ENCODE data around the gene ADAT2. TPM values are rescaled to one million over a fixed set of nuclear protein-coding genes. Genes with fewer than 3 reads are reported as not detected.

The ADAT2 gene
- total RNA-seq, 2 experiments from 2014 or later: 21.4 to 22.0 TPM

DNA sequence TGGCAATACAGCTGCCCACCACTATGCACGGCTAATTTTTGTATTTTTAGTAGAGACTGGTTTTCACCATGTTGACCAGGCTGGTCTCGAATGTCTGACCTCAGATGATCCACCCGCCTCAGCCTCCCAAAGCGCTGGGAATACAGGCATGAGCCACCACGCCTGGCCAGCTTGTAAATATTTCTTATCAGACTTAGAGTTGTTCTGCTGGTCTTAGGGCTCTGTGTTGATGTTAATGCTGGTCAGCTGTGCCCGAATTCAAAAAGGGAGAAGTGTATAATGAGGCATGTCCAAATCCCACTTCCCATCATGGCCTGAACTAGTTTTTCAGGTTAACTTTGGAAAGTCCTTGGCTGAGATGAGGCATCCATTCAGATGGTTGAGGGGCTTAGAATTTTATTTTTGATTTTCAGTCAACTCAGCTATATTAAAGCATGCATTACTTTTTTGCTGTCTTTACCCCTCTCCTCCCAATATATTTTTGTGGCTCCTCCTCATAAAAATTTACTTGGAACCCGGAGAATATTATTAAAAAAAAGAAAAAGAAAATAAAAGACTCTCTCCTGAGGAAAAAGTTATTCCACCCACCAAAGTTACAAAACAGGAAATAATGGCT lies 47.7 kb downstream of the ADAT2 start:
- H3K27ac Mint-ChIP-seq: no peak overlapping the region
- CTCF ChIA-PET: interaction anchor here (1.3 kb wide), 2 partner anchors 14 to 928 kb away, joined by 3 to 4 read pairs; no protein-coding TSS in a partner anchor

GRCh38 chr6:143401636-143402370 lies 48.7 kb downstream of the ADAT2 start:
- ATAC-seq (no peak), DNase-seq (no peak)
- Mint-ChIP-seq H3K27ac (no peak overlapping the region), H3K9me3 (ENCODE audit: insufficient read depth) (no peaks in the 10 kb centered on the region), H3K27me3 (ENCODE audit: low read depth) (peaks cover 4% of the 10 kb centered on the region), H3K36me3 (ENCODE audit: low read depth) (no peaks in the 10 kb centered on the region), H3K4me3 (no peak overlapping the region), H3K4me1 (ENCODE audit: low read depth) (peaks cover 24% of the 10 kb centered on the region)
- POLR2A ChIA-PET: no interaction called here
- CTCF ChIA-PET: interaction anchor here (1.1 to 1.4 kb wide), 3 partner anchors 26 to 927 kb away, joined by 3 to 5 read pairs (median 3); no protein-coding TSS in a partner anchor

More for the DNA sequence above, 47.7 kb downstream of the ADAT2 start:
- H3K27me3 Mint-ChIP-seq (ENCODE audit: low read depth): peaks cover 4% of the 10 kb centered on the region
- POLR2A ChIA-PET: no interaction called here
- DNase-seq: no peak
- peaks cover 21% of the 10 kb centered on the region for H3K4me1 Mint-ChIP-seq (ENCODE audit: low read depth)
- no peak for ATAC-seq
- H3K4me3 Mint-ChIP-seq: no peak overlapping the region
- H3K36me3 Mint-ChIP-seq (ENCODE audit: low read depth): no peaks in the 10 kb centered on the region
- no peaks in the 10 kb centered on the region for H3K9me3 Mint-ChIP-seq (ENCODE audit: insufficient read depth)

DNA sequence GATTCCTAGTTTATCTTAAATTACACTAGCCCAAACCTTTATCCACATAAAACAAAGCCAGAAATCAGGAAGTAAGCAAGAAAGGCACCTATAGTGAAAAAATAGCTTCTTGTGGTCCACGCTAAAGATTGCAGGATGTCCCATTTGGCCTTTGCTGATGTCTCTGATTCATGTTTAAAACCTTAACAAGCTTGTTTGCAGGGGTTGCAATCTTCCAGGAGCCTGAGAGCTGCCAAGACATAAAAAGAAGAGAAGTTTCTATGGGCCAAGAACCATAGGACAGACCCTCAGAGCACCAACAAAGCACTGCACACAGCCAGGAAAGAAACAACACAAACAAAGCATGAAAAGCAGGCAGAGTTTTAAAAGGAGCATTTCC lies 49.4 kb downstream of the ADAT2 start:
- Mint-ChIP-seq H3K27ac (peak overlapping the region; percentile 45), H3K9me3 (ENCODE audit: insufficient read depth) (no peaks in the 10 kb centered on the region), H3K27me3 (ENCODE audit: low read depth) (peaks cover under 1% of the 10 kb centered on the region), H3K4me1 (ENCODE audit: low read depth) (peaks cover 24% of the 10 kb centered on the region), H3K36me3 (ENCODE audit: low read depth) (no peaks in the 10 kb centered on the region), H3K4me3 (peak overlapping the region; percentile 32)
- ChIA-PET POLR2A (no interaction called here), CTCF (interaction anchor here (1.1 to 1.4 kb wide), 3 partner anchors 27 to 926 kb away, joined by 3 to 5 read pairs (median 3); no protein-coding TSS in a partner anchor)
- DNase-seq: no peak
- no peak for ATAC-seq

GRCh38 chr6:143400258-143401067 lies 50.0 kb downstream of the ADAT2 start:
- POLR2A ChIA-PET: no interaction called here
- peak overlapping the region; percentile 48 for H3K27ac Mint-ChIP-seq
- no peak for DNase-seq
- H3K4me3 Mint-ChIP-seq: peak overlapping the region; percentile 32
- peaks cover 24% of the 10 kb centered on the region for H3K4me1 Mint-ChIP-seq (ENCODE audit: low read depth)
- CTCF ChIA-PET: interaction anchor here (1.1 to 1.4 kb wide), 3 partner anchors 27 to 926 kb away, joined by 3 to 5 read pairs (median 3); no protein-coding TSS in a partner anchor
- peak; percentile 66 for ATAC-seq
- no peaks in the 10 kb centered on the region for H3K9me3 Mint-ChIP-seq (ENCODE audit: insufficient read depth)
- H3K27me3 Mint-ChIP-seq (ENCODE audit: low read depth): no peaks in the 10 kb centered on the region
- H3K36me3 Mint-ChIP-seq (ENCODE audit: low read depth): no peaks in the 10 kb centered on the region

GRCh38 chr6:143399775-143400174 lies 50.7 kb downstream of the ADAT2 start:
- ATAC-seq (no peak), DNase-seq (no peak)
- ChIA-PET CTCF (no interaction called here), POLR2A (no interaction called here)
- Mint-ChIP-seq H3K9me3 (ENCODE audit: insufficient read depth) (no peaks in the 10 kb centered on the region), H3K27me3 (ENCODE audit: low read depth) (peaks cover 3% of the 10 kb centered on the region), H3K36me3 (ENCODE audit: low read depth) (no peaks in the 10 kb centered on the region), H3K27ac (no peak overlapping the region), H3K4me1 (ENCODE audit: low read depth) (peaks cover 24% of the 10 kb centered on the region), H3K4me3 (no peak overlapping the region)

DNA sequence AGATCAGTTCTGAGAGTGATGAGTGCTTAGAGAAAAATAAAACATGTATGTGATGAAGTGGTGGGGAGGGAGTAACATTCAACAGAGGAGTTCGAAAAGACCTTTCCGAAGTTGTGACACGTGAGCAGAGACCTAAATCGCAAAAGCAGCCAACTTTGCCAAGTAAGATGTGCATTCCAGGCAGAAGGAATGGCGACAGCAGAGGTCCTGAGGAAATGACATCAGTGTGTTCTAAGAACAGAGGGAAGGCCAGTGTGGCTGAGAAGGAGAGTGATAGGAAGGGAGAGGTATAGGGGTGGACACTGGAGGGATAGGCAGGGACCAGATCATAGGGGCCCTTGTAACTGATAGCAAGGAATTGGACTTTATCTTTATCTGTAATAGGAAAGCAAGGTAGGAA lies 51.3 kb downstream of the ADAT2 start:
- no peak for ATAC-seq
- Mint-ChIP-seq H3K27ac (no peak overlapping the region), H3K9me3 (ENCODE audit: insufficient read depth) (no peaks in the 10 kb centered on the region), H3K27me3 (ENCODE audit: low read depth) (peaks cover 3% of the 10 kb centered on the region), H3K4me3 (no peak overlapping the region), H3K36me3 (ENCODE audit: low read depth) (no peaks in the 10 kb centered on the region), H3K4me1 (ENCODE audit: low read depth) (peaks cover 24% of the 10 kb centered on the region)
- POLR2A ChIA-PET: no interaction called here
- CTCF ChIA-PET: no interaction called here
- DNase-seq: no peak

DNA sequence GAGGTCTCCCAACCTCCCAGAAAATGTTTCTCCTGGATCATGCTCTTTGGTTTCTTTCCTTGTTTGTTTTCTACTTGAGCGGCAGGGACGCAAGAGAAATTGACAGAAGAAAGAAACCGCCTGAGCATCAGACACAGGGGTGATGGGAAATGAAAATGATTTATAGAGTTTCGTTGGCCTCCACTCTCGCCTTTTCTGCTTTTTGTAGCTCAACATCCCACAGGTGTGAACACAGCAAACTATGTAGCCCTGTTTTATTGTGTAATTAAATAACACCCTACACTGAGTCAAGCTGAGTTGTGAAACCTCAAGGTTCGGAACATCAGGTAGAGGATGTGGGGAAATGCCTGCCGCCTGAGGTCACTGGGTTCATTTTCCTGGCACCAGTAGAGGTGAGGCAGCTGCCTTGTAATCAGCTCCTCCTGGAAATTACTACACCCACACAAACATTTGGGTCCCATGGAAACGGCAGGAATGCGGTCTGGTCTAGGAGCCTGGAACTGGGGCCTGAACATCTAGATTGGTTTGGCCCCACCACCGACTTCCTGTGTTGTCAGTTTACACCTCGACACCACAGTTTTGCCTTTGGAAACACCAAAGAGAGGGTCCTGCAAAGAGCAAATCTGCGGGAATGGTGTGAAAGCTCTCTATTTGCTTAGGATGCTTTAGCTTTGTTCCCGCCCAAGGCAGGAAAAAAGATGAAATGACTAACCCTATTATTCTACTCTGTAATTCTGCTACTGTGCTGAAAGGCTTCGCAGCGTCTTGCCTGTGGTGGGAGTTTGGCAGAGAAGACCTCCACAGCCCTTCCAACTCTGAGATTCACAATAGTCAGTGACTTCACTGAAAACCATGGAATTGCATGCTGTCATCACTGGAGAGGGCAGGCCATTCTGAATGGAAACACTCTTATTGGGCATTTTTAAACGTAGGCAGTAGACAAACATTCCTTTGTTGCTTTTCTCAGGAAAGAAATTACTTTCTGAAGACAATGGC lies 53.0 kb downstream of the ADAT2 start:
- ChIA-PET POLR2A (interaction anchor here (1.1 kb wide), 1 partner anchor 60 kb away, joined by 3 read pairs; no protein-coding TSS in a partner anchor), CTCF (no interaction called here)
- Mint-ChIP-seq H3K27me3 (ENCODE audit: low read depth) (peaks cover 3% of the 10 kb centered on the region), H3K27ac (no peak overlapping the region), H3K4me3 (no peak overlapping the region), H3K36me3 (ENCODE audit: low read depth) (no peaks in the 10 kb centered on the region), H3K9me3 (ENCODE audit: insufficient read depth) (no peaks in the 10 kb centered on the region), H3K4me1 (ENCODE audit: low read depth) (peaks cover 24% of the 10 kb centered on the region)
- DNase-seq (peak; percentile 27), ATAC-seq (peak; percentile 53)

DNA sequence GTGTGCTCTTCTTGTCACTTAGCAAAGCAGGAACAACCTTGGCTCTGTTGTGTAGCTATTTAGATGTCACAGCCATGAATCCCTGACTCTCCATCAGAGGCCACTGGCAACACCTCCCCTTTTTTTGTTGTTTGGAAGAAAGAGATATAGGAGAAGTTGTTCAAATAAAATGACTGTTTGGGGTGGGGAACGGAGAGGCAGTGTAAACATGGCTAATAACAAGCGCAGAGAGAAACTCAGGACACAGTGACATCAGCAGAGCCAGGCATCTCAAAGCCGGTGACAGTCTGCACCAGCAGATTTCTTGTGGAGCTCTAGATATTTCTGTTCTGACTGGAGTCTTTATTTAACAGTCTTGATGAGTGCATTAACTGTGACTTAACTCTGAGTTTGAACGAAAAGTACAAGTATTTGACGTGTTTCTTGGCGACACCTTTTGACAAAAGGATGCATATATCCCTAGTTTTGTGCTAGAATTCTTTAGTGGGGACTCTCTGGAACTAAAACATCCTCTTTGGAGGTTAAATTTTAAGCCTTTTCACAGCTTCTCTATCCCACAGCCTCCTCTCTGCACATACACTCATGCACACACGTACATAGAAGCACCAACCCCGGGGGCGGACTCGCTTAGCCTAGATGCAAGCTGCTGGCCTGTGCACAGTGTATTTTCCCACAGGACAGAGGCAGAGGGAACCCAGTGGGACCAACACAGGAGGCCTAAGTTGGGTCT lies 53.8 kb downstream of the ADAT2 start:
- CTCF ChIA-PET: no interaction called here
- no peak for ATAC-seq

GRCh38 chr6:143395699-143396098 lies 54.8 kb downstream of the ADAT2 start:
- peaks cover 3% of the 10 kb centered on the region for H3K27me3 Mint-ChIP-seq (ENCODE audit: low read depth)
- no peak overlapping the region for H3K27ac Mint-ChIP-seq
- ChIA-PET POLR2A (no interaction called here), CTCF (no interaction called here)
- H3K4me3 Mint-ChIP-seq: no peak overlapping the region
- ATAC-seq (no peak), DNase-seq (no peak)
- no peaks in the 10 kb centered on the region for H3K36me3 Mint-ChIP-seq (ENCODE audit: low read depth)
- no peaks in the 10 kb centered on the region for H3K9me3 Mint-ChIP-seq (ENCODE audit: insufficient read depth)
- H3K4me1 Mint-ChIP-seq (ENCODE audit: low read depth): peaks cover 15% of the 10 kb centered on the region

More for the DNA sequence above, 53.8 kb downstream of the ADAT2 start:
- Mint-ChIP-seq H3K27me3 (ENCODE audit: low read depth) (peaks cover 3% of the 10 kb centered on the region), H3K9me3 (ENCODE audit: insufficient read depth) (no peaks in the 10 kb centered on the region), H3K4me3 (no peak overlapping the region), H3K4me1 (ENCODE audit: low read depth) (peaks cover 23% of the 10 kb centered on the region), H3K27ac (no peak overlapping the region), H3K36me3 (ENCODE audit: low read depth) (no peaks in the 10 kb centered on the region)
- DNase-seq: no peak
- POLR2A ChIA-PET: interaction anchor here (1.1 kb wide), 1 partner anchor 60 kb away, joined by 3 read pairs; no protein-coding TSS in a partner anchor

DNA sequence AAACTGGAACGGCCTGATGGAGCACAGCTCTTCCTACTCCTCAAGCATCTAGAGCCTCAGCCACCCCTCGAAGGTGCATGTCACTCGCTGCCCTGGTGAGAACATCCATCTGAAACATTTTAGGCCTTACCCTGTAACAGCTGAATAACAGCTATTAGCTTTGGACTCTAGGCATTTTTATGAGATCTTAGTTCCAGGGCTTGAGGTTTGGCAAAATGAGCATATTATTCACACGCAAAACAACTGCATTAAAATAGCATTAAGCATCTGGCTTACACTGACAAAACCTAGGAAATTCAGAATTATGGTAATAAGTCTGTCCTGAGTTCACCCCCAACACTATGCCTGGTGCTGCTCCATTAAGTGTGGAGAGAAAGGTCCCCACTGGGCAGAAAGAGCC lies 56.1 kb downstream of the ADAT2 start:
- POLR2A ChIA-PET: no interaction called here
- Mint-ChIP-seq H3K4me1 (ENCODE audit: low read depth) (peaks cover 4% of the 10 kb centered on the region), H3K9me3 (ENCODE audit: insufficient read depth) (no peaks in the 10 kb centered on the region), H3K27me3 (ENCODE audit: low read depth) (peaks cover 3% of the 10 kb centered on the region), H3K36me3 (ENCODE audit: low read depth) (no peaks in the 10 kb centered on the region), H3K27ac (no peak overlapping the region), H3K4me3 (no peak overlapping the region)
- DNase-seq (no peak), ATAC-seq (no peak)
- CTCF ChIA-PET: interaction anchor here (1.0 kb wide), 1 partner anchor 28 kb away, joined by 3 read pairs; no protein-coding TSS in a partner anchor
